HG03460 (cell line): ENCODE results near the gene BICDL2.

Experiments used
- ATAC-seq: cut with Tn5 transposase; IDR thresholded peaks from one replicate; pipeline ENCODE4 v1.9.1; 2021; ENCODE audit not compliant: unreplicated experiment

BICDL2 gene

DNA sequence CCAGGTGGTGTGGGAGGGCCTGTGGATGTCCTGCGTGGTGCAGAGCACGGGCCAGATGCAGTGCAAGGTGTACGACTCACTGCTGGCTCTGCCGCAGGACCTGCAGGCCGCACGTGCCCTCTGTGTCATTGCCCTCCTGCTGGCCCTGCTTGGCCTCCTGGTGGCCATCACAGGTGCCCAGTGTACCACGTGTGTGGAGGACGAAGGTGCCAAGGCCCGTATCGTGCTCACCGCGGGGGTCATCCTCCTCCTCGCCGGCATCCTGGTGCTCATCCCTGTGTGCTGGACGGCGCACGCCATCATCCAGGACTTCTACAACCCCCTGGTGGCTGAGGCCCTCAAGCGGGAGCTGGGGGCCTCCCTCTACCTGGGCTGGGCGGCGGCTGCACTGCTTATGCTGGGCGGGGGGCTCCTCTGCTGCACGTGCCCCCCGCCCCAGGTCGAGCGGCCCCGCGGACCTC lies 23.2 kb downstream of the BICDL2 start:
- ATAC-seq = no peak

DNA sequence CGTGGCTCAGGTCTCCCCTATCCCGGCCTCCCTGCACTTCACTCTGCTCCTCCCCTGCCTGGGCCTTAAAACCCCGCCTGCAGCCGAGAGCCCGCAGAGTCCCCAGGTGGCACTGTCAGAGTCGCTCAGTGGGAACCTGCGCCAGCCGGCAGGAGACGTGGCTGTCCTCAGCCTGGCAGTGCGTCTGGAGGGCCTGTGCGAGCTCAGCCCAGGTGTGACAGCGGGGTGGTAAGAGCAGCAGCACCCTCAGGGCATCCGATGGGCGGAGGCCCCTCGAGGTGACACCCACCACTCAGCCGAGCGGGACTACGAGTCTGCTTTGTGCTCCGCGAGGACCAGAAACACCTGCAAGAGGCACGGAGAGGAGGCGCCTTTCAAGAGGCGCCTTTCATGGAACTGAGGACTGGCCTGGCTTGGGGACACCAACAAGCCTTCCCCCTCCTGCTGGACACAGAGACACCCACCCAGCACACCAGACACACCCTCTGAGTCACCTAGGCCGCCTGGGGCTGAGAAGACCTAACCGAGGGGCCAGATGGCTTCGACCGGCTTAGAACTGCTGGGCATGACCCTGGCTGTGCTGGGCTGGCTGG lies 23.8 kb downstream of the BICDL2 start, which contains the start of gene CLDN9:
Gene CLDN9, plus strand, starts transcription at position 96 of the 593 bp plus-strand sequence. Its CDS starts 440 bp downstream, at position 536.
- ATAC-seq = no peak

- ATAC-seq = no peak
Observed at GRCh38 chr16:3012246-3012645, 24.5 kb downstream of the BICDL2 start.

DNA sequence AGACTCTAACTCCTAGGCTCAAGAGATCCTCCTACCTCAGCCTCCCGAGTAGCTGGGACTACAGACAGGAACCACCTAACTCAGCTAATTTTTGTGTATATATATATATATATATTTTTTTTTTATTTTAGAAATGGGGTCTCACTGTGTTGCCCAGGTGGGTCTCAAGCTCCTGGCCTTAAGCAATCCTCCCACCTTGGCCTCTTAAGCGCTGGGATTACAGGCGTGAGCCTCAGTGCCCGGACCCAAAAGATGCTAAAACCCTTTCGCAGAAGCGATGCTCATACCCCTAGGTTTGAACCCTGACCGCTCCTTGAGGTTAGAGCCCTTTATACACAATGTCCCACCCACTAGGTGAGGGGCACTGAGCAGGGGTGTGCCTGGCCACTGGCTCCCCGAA lies 26.2 kb downstream of the BICDL2 start:
- ATAC-seq = no peak

DNA sequence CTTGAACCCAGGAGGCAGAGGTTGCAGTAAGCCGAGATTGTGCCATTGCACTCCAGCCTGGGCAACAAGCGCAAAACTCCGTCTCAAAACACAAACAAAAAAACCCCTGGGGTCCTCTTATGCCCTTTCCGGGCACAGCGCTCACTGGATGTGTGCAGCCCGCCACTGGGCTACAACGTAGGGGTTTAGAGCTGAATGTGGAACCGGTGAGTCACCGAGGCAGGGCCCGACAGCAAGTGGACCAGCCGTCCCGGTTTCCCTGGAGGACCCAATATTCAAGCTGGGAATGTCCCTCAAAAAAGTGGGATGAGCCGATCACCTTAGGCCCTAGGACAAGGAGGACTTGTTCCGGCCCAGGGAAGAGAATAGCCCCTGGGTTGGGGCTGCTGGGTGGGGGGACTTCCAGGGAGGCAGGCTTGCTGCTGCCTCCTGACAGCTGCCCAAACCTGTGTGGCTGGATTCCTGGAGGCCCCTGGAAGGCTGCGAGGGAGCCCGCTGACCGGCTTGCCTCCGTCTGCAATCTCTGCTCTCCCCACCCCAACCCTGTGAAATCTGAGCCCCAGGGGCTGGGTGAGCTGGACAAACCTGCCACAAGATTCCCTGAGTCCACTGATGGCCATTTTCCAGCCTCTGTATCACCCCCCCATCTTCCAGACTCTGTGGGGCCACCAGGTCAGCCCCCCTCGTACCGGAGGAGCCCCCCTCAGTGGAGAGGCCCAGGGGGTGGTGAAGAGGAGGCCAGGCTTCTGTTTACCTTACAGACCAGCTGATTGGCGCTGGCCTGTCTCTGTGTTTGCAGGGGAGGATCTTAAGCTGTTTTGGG lies 27.0 kb downstream of the BICDL2 start:
- ATAC-seq = no peak

DNA sequence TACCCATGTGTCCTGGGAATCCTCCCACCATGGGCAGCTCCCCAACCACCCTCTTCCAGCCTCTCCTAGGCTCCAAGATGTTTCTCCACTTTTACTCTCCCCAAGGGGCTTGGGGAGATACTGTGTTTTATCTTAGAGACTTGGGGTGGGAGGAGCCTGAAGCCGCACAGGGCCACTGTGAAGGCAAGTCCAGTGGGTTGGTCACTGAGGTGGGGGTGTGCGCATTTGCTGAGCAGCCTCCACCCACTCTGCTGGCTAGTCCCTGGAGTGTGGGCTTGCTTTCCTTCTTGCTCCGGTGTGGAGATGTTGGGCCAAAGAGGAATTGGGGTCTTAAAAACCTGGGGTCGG lies 28.1 kb downstream of the BICDL2 start:
- ATAC-seq = no peak

- ATAC-seq = no peak
Observed at GRCh38 chr16:3007957-3008689, 28.6 kb downstream of the BICDL2 start.

- no peak for ATAC-seq
Observed at GRCh38 chr16:3007059-3007956, 29.4 kb downstream of the BICDL2 start.

DNA sequence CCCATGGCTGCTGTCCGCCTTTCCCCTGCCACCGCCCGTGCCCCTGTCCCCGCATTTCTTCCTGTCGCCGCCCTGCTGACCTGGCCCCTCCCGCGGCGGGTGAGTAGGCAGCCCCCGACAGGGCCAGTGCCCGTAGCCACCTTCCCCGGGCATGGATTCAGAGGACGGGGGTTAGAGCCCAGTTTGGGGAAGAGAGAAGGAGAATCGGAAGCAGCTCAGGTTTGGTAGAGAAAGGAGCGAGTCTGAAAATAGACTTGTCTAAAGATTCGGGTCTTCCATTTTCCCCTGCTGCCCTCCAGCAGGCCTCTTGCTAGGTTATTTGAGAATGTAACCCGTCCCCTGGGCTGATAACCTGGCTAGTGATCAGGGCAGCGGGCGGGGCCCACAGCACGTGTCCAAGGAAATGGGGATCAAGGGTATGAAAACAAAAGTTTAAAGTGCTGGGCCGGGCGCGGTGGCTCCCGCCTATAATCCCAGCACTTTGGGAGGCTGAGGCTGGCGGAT lies 31.9 kb downstream of the BICDL2 start:
- no peak for ATAC-seq

DNA sequence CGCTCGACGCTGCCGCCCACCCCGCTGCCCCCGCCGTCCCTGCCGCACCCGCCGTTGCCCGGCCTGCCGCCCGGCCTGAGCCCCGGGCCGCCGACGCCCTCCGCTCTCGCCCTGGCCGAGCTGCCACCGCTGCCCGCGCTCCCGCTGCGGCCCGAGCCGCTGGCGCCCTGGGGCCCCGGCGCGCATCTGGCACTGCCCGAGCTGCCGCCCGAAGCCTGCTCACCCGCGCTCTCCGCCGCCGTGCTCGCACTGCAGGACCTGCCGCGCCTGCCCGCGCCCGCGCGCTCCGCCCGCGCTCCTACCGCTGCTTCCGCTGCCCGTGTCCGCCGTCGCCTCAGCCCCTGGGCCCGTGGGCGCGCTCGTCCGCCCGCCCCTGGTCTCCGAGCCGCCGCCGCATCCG lies 32.4 kb downstream of the BICDL2 start:
- peak; percentile 5 for ATAC-seq

DNA sequence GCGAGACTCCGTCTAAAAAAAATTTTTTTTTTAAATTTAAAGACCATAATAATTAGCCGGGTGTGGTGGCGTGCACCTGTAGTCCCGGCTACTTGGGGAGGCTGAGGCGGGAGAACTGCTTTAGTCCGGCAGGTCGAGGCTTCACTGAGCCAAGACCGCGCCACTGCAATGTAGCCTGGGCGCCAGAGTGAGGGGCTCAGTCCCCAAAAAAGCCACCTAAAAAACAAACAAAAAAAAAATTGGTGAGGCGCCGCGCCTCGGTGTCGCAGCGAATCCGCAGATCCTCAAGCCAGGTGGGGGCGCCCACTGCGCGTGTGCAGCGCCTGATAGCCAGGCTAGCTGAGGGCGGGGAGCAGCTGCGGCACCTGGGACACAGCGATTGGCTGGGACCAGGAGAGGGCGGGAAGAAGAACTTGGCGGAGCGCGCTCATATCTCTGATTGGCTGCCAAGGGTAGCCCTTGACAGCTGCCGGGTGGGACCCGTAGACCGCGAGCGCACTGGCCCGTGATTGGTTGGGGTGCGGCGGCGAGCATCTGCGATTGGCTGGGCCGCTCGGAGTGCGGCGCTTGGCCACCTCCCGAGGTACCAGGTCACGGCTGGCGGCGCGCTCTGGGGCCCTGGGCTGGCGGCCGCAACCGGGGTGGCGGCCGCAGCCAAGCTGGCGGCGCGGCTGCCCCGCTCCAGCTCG lies 33.0 kb downstream of the BICDL2 start:
- peak; percentile 91 for ATAC-seq

DNA sequence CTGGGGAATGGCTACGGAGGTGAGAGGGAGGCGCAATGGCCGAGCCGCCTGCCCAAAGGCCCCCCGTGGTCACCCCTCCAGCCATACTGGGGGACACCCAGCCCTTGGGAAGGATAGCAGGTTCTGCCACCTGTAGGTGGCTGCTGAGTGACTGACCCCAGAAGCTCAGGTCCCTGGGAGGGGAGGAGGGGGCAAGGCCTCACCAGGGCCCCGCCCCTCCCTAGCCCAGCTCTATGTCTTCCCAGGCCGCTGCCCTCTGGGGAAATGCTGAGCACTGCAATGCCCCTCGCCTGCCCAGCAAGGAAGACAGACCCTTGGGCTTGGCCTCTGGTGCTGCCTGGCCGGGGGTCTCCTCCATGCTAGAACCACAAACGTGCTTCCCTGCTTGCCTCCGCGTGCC lies 35.4 kb downstream of the BICDL2 start:
- ATAC-seq = no peak

- no peak for ATAC-seq
Observed at GRCh38 chr16:3000540-3000939, 36.2 kb downstream of the BICDL2 start.

DNA sequence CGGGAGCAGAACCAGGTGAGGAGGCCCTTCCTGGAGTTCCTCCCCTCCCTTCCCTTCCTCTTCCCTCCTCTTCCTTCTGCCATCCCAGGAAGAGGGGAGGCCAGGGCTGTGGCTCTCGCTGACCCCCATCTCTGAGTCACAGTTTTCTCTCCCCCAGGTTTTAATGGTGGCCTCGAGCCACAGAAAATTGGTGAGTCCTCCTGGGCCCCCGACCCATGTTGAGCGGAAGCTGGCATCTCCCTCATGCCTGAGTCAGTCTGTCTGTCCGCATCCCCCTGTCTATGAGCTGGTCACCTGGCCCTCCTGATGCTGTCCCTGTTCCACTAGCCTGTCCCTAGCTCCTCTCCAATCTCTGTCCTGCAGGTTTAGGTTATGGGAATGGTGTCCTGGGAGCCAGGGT lies 36.8 kb downstream of the BICDL2 start:
- ATAC-seq = no peak

DNA sequence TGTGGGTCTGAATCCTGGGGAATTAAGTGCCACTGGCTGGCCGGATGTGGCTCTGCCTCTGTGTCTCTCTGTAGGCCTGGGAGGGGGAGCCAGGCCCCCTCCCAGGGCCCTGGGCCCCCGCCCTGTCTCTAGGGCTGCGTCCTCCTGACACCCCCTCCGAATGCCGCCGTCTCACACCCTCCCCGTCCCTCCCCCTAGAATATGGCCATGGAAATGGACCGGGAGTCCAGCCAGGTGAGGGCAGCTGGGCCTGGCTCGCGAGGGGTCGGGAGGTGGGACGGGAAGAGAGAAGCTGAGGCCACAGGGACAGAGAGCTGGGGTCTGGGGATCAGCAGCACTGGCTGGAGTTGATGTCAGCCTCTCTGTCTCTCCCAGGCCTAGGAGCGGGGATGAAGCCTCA lies 40.4 kb downstream of the BICDL2 start:
- ATAC-seq = no peak

GRCh38 chr16:2992383-2993081 lies 44.2 kb downstream of the BICDL2 start:
- no peak for ATAC-seq

DNA sequence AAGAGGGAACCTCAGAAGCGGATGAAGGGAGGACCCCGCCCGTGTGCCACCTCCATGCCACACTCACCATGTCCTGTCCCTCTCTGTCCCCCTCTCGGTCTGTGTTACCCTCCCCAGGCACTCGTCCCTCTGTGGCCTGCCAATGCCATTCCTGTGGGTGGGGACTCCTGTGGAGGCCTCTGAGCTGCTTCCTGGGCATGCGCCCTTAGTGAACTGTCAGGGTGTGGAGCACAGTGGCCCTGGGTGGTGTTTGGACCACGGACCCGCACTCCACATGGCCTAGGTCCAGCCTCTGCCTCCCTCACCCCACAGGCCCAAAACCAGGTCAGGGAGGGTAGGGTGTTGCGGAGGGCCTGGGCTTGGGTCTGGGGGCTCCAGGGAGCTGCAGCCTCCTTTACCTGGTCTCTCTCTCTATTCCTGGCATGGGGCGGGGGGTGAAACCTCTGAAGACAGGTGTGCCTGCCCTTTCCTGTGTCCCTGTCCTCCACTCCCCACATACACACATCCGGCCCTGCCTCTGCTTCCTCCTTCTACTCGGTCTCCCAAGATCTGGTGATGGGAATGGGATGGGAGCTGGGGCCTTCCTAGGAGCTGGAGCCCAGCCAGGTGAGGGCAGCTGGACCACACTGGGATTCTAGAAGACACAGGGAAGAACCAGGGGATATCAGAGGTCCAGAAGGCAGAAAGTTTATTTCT lies 45.0 kb downstream of the BICDL2 start:
- no peak for ATAC-seq

DNA sequence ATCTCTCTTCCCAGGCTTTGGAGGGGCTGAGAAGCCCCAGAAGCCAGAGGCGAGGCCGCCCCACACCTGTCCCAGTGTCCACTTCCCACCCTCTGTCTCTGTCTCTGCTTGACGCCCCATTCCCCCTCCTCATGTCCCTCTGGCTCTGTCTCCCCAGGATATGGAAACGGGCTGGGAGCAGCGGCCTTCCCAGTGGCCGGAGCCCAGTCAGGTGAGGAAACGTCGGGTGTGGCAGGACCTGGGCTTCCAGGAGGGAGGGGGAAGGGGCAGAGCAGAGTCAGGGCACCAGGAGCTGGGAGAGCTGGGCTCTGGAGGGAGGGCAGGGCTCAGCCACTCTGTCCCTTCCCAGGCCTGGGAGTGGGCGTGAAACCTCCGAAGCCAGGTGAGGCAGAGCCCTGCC lies 45.9 kb downstream of the BICDL2 start:
- no peak for ATAC-seq

DNA sequence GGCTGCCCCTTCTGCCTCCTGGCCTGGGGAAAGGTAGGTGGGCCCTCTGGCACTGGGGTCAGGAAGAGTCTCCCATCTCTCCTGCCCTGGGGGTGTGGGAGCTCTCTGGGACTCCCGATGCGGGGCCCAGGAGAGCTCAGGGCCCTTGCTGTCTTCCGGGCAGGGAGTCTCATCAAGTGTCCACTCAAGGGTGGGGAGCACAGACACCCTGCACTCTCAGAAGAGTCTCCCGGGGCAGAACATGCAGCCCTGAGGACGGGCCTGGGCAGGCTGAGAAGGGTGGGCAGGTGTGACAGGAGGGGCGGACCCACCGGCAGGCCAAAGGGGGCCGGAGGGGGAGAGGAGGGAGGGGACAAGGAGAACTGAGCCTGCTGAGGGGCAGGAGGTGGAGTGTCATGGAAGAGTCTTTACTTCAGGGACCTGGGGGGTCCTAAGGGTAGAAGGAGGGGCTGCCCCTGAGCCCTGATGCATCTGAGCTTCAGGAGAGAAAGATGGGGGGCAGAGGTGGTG lies 48.1 kb downstream of the BICDL2 start:
- no peak for ATAC-seq
